HL-60 (cell line): ENCODE measurements around the gene MLXIP.

Source experiments
- GABPA ChIP-seq: IDR thresholded peaks from 2 replicates; pipeline ENCODE4 v1.6.1; 2012; ENCODE audit warnings: low read depth
- POLR2AphosphoS5 ChIP-seq: IDR thresholded peaks from 2 replicates; pipeline ENCODE4 v1.6.1; 2012; ENCODE audit warnings: low read depth
- TF ChIP-seq, protein P1 (sequence below): IDR thresholded peaks from one replicate; pipeline ENCODE4 v1.5.1; 2011; ENCODE audit warnings: low read length, control low read depth, inconsistent platforms; ENCODE audit not compliant: insufficient read depth
- TF ChIP-seq, protein P2 (sequence below): IDR thresholded peaks from 2 replicates; pipeline ENCODE4 v1.6.1; 2012; ENCODE audit warnings: low read depth; ENCODE audit not compliant: insufficient replicate concordance

DNA sequence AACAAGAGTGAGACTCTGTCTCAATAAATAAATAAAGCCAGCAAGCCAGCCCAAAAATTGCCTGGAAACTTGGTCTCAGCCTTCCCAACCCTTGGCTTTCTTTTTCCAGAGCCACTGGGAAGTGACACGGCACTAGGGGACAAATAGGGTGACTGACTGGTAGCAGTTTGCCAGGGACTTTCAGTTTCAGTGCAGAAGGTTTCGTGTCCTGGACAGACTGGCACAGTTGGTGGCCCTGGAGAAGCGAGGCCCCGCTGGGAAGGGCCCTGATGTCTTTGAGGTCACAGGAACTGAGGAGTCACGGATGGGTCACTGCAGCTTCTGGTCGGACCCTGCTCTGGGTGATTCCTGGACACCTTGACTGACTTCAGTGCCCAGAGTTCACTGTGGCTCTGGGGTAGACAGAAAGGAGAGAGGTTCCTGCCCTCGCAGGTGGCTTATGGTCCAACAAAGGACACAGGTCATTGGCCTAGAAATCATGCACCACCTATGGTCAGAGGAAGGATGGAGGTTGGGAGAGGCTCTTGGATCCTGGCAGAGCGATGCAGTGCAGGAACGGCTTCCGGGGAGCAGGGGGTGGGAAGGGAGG, 107.0 kb downstream of the MLXIP start:
- TF ChIP-seq, protein P1, sequence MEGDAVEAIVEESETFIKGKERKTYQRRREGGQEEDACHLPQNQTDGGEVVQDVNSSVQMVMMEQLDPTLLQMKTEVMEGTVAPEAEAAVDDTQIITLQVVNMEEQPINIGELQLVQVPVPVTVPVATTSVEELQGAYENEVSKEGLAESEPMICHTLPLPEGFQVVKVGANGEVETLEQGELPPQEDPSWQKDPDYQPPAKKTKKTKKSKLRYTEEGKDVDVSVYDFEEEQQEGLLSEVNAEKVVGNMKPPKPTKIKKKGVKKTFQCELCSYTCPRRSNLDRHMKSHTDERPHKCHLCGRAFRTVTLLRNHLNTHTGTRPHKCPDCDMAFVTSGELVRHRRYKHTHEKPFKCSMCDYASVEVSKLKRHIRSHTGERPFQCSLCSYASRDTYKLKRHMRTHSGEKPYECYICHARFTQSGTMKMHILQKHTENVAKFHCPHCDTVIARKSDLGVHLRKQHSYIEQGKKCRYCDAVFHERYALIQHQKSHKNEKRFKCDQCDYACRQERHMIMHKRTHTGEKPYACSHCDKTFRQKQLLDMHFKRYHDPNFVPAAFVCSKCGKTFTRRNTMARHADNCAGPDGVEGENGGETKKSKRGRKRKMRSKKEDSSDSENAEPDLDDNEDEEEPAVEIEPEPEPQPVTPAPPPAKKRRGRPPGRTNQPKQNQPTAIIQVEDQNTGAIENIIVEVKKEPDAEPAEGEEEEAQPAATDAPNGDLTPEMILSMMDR: no peak
- no peak for TF ChIP-seq GABPA
- TF ChIP-seq POLR2AphosphoS5: no peak
- TF ChIP-seq, protein P2, sequence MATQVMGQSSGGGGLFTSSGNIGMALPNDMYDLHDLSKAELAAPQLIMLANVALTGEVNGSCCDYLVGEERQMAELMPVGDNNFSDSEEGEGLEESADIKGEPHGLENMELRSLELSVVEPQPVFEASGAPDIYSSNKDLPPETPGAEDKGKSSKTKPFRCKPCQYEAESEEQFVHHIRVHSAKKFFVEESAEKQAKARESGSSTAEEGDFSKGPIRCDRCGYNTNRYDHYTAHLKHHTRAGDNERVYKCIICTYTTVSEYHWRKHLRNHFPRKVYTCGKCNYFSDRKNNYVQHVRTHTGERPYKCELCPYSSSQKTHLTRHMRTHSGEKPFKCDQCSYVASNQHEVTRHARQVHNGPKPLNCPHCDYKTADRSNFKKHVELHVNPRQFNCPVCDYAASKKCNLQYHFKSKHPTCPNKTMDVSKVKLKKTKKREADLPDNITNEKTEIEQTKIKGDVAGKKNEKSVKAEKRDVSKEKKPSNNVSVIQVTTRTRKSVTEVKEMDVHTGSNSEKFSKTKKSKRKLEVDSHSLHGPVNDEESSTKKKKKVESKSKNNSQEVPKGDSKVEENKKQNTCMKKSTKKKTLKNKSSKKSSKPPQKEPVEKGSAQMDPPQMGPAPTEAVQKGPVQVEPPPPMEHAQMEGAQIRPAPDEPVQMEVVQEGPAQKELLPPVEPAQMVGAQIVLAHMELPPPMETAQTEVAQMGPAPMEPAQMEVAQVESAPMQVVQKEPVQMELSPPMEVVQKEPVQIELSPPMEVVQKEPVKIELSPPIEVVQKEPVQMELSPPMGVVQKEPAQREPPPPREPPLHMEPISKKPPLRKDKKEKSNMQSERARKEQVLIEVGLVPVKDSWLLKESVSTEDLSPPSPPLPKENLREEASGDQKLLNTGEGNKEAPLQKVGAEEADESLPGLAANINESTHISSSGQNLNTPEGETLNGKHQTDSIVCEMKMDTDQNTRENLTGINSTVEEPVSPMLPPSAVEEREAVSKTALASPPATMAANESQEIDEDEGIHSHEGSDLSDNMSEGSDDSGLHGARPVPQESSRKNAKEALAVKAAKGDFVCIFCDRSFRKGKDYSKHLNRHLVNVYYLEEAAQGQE: no peak
